GM12865 (cell line): ENCODE results near the gene PYGB.

ENCODE experiments used
- DNase-seq: peaks from one replicate; pipeline ENCODE4 v3.0.0; 2010; ENCODE audit warnings: low read depth
- H3K4me3 ChIP-seq: 2 replicates; pipeline ENCODE4 v1.5.1; 2011; ENCODE audit warnings: mild to moderate bottlenecking, low read depth, low read length, control low read depth
- CTCF ChIP-seq: IDR thresholded peaks from 2 replicates; pipeline ENCODE4 v1.5.1; 2011; ENCODE audit warnings: low read length, control low read depth, low read depth, inconsistent platforms; ENCODE audit not compliant: insufficient read depth; ENCODE audit errors: missing control alignments

The PYGB gene

GRCh38 chr20:25209911-25210310, 38.0 kb upstream of the PYGB start:
- no peak for DNase-seq
- H3K4me3 ChIP-seq: no peak overlapping the region
- no peak for TF ChIP-seq CTCF

- no peak for TF ChIP-seq CTCF
- no peak overlapping the region for H3K4me3 ChIP-seq
- no peak for DNase-seq
Observed at GRCh38 chr20:25211273-25211672, 36.6 kb upstream of the PYGB start.

DNA sequence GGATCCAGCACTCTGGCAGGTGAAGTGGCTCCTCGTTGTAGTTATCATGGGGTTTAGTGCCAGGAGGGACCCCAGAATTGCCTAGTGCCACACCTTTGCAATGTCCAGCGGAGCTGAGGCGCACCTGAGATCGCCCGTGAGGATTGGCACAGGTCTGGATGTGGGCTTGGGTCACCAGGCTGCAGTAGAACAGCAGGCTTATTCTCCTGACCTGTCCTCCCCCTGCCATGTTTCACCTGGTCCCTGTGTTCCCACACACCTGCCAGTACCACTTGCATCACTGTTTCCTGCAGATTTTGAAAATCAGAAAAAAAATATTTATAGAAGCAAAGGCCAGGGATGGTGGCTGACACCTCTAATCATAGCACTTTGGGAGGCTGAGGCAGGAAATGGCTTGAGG, 35.6 kb upstream of the PYGB start:
- DNase-seq: no peak
- no peak overlapping the region for H3K4me3 ChIP-seq
- TF ChIP-seq CTCF: no peak

- TF ChIP-seq CTCF: no peak
- no peak overlapping the region for H3K4me3 ChIP-seq
- DNase-seq: no peak
Observed at GRCh38 chr20:25213566-25214425, 34.1 kb upstream of the PYGB start.

DNA sequence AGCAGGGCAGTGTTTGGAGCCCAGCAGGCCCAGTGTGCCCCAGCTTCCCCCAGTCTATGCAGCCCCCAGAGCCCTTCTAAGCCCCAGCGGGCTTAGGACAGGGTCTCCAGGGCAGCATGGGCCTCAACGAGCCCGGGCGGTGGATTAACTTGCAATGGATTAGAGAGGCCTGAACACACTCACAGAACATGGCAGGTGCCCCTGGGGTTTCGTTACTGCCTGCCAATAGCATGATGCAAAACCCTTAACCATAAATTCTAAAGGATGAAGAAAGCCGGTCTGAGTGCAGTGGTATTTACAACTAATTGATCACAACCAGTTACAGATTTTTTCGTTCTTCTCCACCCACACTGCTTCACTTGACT, 33.5 kb upstream of the PYGB start:
- no peak overlapping the region for H3K4me3 ChIP-seq
- no peak for DNase-seq
- TF ChIP-seq CTCF: no peak

GRCh38 chr20:25214819-25215218, 33.1 kb upstream of the PYGB start:
- no peak for TF ChIP-seq CTCF
- H3K4me3 ChIP-seq: no peak overlapping the region
- no peak for DNase-seq

DNA sequence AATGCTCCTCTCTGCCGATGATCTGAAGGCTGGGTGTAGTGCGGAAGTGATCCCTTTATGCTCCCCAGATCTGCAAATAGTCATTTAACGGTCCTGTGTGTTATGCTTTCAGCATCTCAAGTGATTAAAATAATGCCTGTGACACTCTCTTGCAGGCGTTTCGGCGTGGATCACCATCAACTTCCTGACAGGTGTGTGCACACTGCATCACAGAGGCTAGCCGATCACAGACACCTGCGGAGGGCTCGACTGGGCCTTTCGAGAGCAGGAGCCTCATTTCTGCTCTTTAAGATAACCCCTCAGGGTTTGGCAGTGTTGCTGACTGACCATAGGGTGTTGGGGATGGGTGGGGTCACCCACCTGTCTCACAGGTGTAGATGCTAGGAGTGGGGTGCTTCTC, 32.4 kb upstream of the PYGB start:
- no peak for TF ChIP-seq CTCF
- no peak for DNase-seq
- H3K4me3 ChIP-seq: no peak overlapping the region
